WTC11 (cell line): ENCODE results near the gene CCS. TPM values are rescaled to one million over a fixed set of nuclear protein-coding genes. Genes with fewer than 3 reads are reported as not detected.

Source experiments
- ATAC-seq: fragments of 200-7000 bp; cut with Tn5 transposase; 2 replicates; pipeline ENCODE4 v1.10.0; 2021; ENCODE audit warnings: mild to moderate bottlenecking, moderate library complexity
- CTCF ChIA-PET: fragments of 300-600 bp; sonication (Branson Sonifier 250); formaldehyde crosslinking; loops from one replicate; lab custom pipeline; 2021; ENCODE audit warnings: antibody characterized with exemption; lab: Charles Lee
- POLR2A ChIA-PET: fragments of 350-600 bp; sonication (Branson Sonifier 250); formaldehyde crosslinking; loops from one replicate; lab custom pipeline; 2021; ENCODE audit warnings: antibody characterized with exemption; lab: Charles Lee
- DNase-seq: peaks from one replicate; pipeline ENCODE4 v3.0.0; 2021; ENCODE audit warnings: low spot score
- H3K27ac Mint-ChIP-seq: 2 replicates; pipeline ENCODE4 v1.8.0; 2021; ENCODE audit warnings: mixed read lengths
- H3K27me3 Mint-ChIP-seq: 2 replicates; pipeline ENCODE4 v1.8.0; 2021; ENCODE audit warnings: low read depth, mild to moderate bottlenecking, moderate library complexity, mixed read lengths
- H3K36me3 Mint-ChIP-seq: 2 replicates; pipeline ENCODE4 v1.8.0; 2021; ENCODE audit warnings: mixed read lengths
- H3K4me1 Mint-ChIP-seq: 2 replicates; pipeline ENCODE4 v1.8.0; 2022; ENCODE audit warnings: mixed read lengths
- H3K4me3 Mint-ChIP-seq: 2 replicates; pipeline ENCODE4 v1.8.0; 2021; ENCODE audit warnings: mild to moderate bottlenecking, moderate library complexity, mixed read lengths
- H3K9me3 Mint-ChIP-seq: 2 replicates; pipeline ENCODE4 v1.8.0; 2021; ENCODE audit warnings: mixed read lengths
- ATF6 ChIP-seq: sonication (generic); formaldehyde crosslinking; IDR thresholded peaks from 2 replicates; pipeline ENCODE4 v1.8.1; 2023; ENCODE audit warnings: mild to moderate bottlenecking, missing genetic modification reagents
- CDX4 ChIP-seq: fragments of 250-450 bp; sonication (Bioruptor Pico); IDR thresholded peaks from 2 replicates; pipeline ENCODE4 v1.9.0; 2021; ENCODE audit warnings: moderate library complexity, mild to moderate bottlenecking, inconsistent platforms, borderline replicate concordance
- ESRRA ChIP-seq: sonication (generic); formaldehyde crosslinking; IDR thresholded peaks from 2 replicates; pipeline ENCODE4 v1.8.1; 2022; ENCODE audit warnings: mild to moderate bottlenecking, missing genetic modification reagents, borderline replicate concordance
- FOXP1 ChIP-seq: sonication (generic); formaldehyde crosslinking; IDR thresholded peaks from 2 replicates; pipeline ENCODE4 v1.8.0; 2022; ENCODE audit warnings: missing genetic modification reagents, mild to moderate bottlenecking, moderate library complexity, borderline replicate concordance
- GRHL2 ChIP-seq: fragments of 250-450 bp; sonication (Bioruptor Pico); IDR thresholded peaks from 2 replicates; pipeline ENCODE4 v1.8.0; 2022; ENCODE audit warnings: mild to moderate bottlenecking, moderate library complexity; ENCODE audit not compliant: insufficient replicate concordance, severe bottlenecking
- GTF2I ChIP-seq: fragments of 250-450 bp; sonication (Bioruptor Pico); conservative IDR thresholded peaks from 2 replicates; pipeline ENCODE4 v1.4.0; 2021; ENCODE audit warnings: mild to moderate bottlenecking
- IRF2 ChIP-seq: sonication (generic); formaldehyde crosslinking; IDR thresholded peaks from 2 replicates; pipeline ENCODE4 v1.8.0; 2022; ENCODE audit warnings: low read depth, missing genetic modification reagents, borderline replicate concordance
- MXD4 ChIP-seq: fragments of 250-450 bp; sonication (Bioruptor Pico); IDR thresholded peaks from 2 replicates; pipeline ENCODE4 v1.8.0; 2021; ENCODE audit warnings: mild to moderate bottlenecking, moderate library complexity, borderline replicate concordance
- NR1H2 ChIP-seq: sonication (generic); formaldehyde crosslinking; IDR thresholded peaks from 2 replicates; pipeline ENCODE4 v1.9.0; 2021; ENCODE audit warnings: mild to moderate bottlenecking, moderate library complexity, missing genetic modification reagents
- NR3C1 ChIP-seq: sonication (generic); formaldehyde crosslinking; conservative IDR thresholded peaks from 2 replicates; pipeline ENCODE4 v1.8.1; 2023; ENCODE audit warnings: low read depth, mild to moderate bottlenecking, missing genetic modification reagents
- SMAD3 ChIP-seq: sonication (generic); formaldehyde crosslinking; IDR thresholded peaks from 2 replicates; pipeline ENCODE4 v1.8.0; 2022; ENCODE audit warnings: missing genetic modification reagents, mild to moderate bottlenecking, borderline replicate concordance
- ZNF219 ChIP-seq: sonication (generic); formaldehyde crosslinking; IDR thresholded peaks from 2 replicates; pipeline ENCODE4 v1.8.0; 2023; ENCODE audit warnings: missing genetic modification reagents, mild to moderate bottlenecking, borderline replicate concordance
- ZNF416 ChIP-seq: fragments of 250-450 bp; sonication (Bioruptor Pico); IDR thresholded peaks from 2 replicates; pipeline ENCODE4 v1.9.0; 2021; ENCODE audit warnings: mild to moderate bottlenecking, inconsistent platforms
- ZNF423 ChIP-seq: fragments of 250-450 bp; sonication (Bioruptor Pico); IDR thresholded peaks from 2 replicates; pipeline ENCODE4 v2.1.2; 2022; ENCODE audit warnings: mild to moderate bottlenecking, moderate library complexity
- total RNA-seq: library from RNA; stranded (reverse); gene quantifications from 3 replicates; pipeline ENCODE4 v1.2.3, GENCODE V29; 2021
- TF ChIP-seq, protein P1 (sequence below): sonication (generic); formaldehyde crosslinking; IDR thresholded peaks from 2 replicates; pipeline ENCODE4 v1.8.1; 2023; ENCODE audit warnings: mild to moderate bottlenecking, missing genetic modification reagents
- TF ChIP-seq, protein P2 (sequence below): sonication (generic); formaldehyde crosslinking; IDR thresholded peaks from 2 replicates; pipeline ENCODE4 v1.8.1; 2022; ENCODE audit warnings: low read depth, missing genetic modification reagents, borderline replicate concordance
- TF ChIP-seq, protein P3 (sequence below): sonication (generic); formaldehyde crosslinking; IDR thresholded peaks from 2 replicates; pipeline ENCODE4 v1.8.0; 2023; ENCODE audit warnings: missing genetic modification reagents

CCS gene
- total RNA-seq, 1 experiment from 2014 or later: 35.9 TPM

- no peak for ATAC-seq
- CTCF ChIA-PET: interaction anchor here (1.0 to 1.3 kb wide), 3 partner anchors 31 to 290 kb away, joined by 3 to 4 read pairs (median 3); partner anchors contain the start of genes CCDC87 and RBM4B
- Mint-ChIP-seq H3K4me3 (no peak overlapping the region), H3K4me1 (no peaks in the 10 kb centered on the region), H3K27me3 (peaks cover 6% of the 10 kb centered on the region), H3K9me3 (no peaks in the 10 kb centered on the region), H3K27ac (no peak overlapping the region), H3K36me3 (peaks cover 24% of the 10 kb centered on the region)
- POLR2A ChIA-PET: no interaction called here
- DNase-seq: no peak
- TF ChIP-seq, protein P1, sequence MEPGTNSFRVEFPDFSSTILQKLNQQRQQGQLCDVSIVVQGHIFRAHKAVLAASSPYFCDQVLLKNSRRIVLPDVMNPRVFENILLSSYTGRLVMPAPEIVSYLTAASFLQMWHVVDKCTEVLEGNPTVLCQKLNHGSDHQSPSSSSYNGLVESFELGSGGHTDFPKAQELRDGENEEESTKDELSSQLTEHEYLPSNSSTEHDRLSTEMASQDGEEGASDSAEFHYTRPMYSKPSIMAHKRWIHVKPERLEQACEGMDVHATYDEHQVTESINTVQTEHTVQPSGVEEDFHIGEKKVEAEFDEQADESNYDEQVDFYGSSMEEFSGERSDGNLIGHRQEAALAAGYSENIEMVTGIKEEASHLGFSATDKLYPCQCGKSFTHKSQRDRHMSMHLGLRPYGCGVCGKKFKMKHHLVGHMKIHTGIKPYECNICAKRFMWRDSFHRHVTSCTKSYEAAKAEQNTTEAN (CRISPR knock-in tag): no peak
- no peak for TF ChIP-seq CDX4
- TF ChIP-seq GTF2I (CRISPR knock-in tag): no peak
- no peak for TF ChIP-seq GRHL2 (CRISPR knock-in tag)
Measured at GRCh38 chr11:66561975-66562248, 31.1 kb upstream of the CCS start.

DNA sequence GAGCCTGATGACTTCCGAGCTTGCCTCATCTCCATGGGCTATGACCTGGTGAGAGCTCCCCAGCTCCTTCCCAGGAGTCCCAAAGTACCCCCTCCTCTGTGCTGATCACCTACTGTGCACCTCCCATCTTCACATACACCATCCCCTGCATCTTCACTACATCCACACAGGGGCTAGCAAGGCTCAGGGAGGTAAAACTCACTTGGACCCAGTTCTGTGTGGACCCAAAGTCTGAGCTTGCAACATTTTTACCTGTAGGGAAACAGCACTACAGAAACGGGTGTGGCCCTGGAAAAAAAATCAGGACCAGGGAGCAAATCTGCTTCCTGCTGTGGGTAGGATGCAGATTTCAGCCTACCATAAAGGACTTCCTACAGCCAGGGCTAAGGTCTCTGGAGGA, 30.7 kb upstream of the CCS start:
- Mint-ChIP-seq H3K4me3 (no peak overlapping the region), H3K36me3 (peaks cover 22% of the 10 kb centered on the region), H3K4me1 (no peaks in the 10 kb centered on the region), H3K27ac (no peak overlapping the region), H3K9me3 (no peaks in the 10 kb centered on the region), H3K27me3 (peaks cover 9% of the 10 kb centered on the region)
- DNase-seq (no peak), ATAC-seq (no peak)
- ChIA-PET CTCF (interaction anchor here (1.0 to 1.8 kb wide), 4 partner anchors 30 to 290 kb away, joined by 3 to 5 read pairs (median 4); partner anchors contain the start of genes CCDC87 and RBM4B), POLR2A (interaction anchor here (1.9 kb wide), 1 partner anchor 16 kb away, joined by 6 read pairs; the partner anchor contains the start of gene ACTN3)
- TF ChIP-seq, protein P2, sequence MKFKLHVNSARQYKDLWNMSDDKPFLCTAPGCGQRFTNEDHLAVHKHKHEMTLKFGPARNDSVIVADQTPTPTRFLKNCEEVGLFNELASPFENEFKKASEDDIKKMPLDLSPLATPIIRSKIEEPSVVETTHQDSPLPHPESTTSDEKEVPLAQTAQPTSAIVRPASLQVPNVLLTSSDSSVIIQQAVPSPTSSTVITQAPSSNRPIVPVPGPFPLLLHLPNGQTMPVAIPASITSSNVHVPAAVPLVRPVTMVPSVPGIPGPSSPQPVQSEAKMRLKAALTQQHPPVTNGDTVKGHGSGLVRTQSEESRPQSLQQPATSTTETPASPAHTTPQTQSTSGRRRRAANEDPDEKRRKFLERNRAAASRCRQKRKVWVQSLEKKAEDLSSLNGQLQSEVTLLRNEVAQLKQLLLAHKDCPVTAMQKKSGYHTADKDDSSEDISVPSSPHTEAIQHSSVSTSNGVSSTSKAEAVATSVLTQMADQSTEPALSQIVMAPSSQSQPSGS: no peak
- TF ChIP-seq ZNF416: no peak
- TF ChIP-seq CDX4: no peak
- TF ChIP-seq FOXP1: no peak
- no peak for TF ChIP-seq NR1H2
- TF ChIP-seq, protein P3, sequence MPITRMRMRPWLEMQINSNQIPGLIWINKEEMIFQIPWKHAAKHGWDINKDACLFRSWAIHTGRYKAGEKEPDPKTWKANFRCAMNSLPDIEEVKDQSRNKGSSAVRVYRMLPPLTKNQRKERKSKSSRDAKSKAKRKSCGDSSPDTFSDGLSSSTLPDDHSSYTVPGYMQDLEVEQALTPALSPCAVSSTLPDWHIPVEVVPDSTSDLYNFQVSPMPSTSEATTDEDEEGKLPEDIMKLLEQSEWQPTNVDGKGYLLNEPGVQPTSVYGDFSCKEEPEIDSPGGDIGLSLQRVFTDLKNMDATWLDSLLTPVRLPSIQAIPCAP (CRISPR knock-in tag): no peak
- TF ChIP-seq ESRRA (CRISPR knock-in tag): no peak
- no peak for TF ChIP-seq SMAD3 (CRISPR knock-in tag)
- no peak for TF ChIP-seq MXD4 (CRISPR knock-in tag)
- no peak for TF ChIP-seq ZNF219

GRCh38 chr11:66562907-66563583, 29.9 kb upstream of the CCS start:
- no peak overlapping the region for H3K27ac Mint-ChIP-seq
- TF ChIP-seq IRF2 (CRISPR knock-in tag): no peak
- no peak for TF ChIP-seq ATF6 (CRISPR knock-in tag)
- TF ChIP-seq GRHL2 (CRISPR knock-in tag): no peak
- no peak for TF ChIP-seq ESRRA (CRISPR knock-in tag)
- no peak for TF ChIP-seq ZNF423 (CRISPR knock-in tag)
- no peak for TF ChIP-seq NR3C1 (CRISPR knock-in tag)
- TF ChIP-seq MXD4 (CRISPR knock-in tag): no peak
- no peak overlapping the region for H3K4me3 Mint-ChIP-seq
- ATAC-seq (no peak), DNase-seq (no peak)
- H3K27me3 Mint-ChIP-seq: peaks cover 16% of the 10 kb centered on the region
- no peaks in the 10 kb centered on the region for H3K4me1 Mint-ChIP-seq
- CTCF ChIA-PET: interaction anchor here (1.1 to 1.8 kb wide), 4 partner anchors 29 to 115 kb away, joined by 3 to 5 read pairs (median 4); partner anchors contain the start of genes CCDC87 and RBM4B
- POLR2A ChIA-PET: interaction anchor here (1.9 kb wide), 1 partner anchor 16 kb away, joined by 6 read pairs; the partner anchor contains the start of gene ACTN3
- H3K36me3 Mint-ChIP-seq: peaks cover 15% of the 10 kb centered on the region
- H3K9me3 Mint-ChIP-seq: no peaks in the 10 kb centered on the region
